Lung microvascular endothelial cell (primary cell): ENCODE measurements around the gene HELZ. TPM values are rescaled to one million over a fixed set of nuclear protein-coding genes. Genes with fewer than 3 reads are reported as not detected.
"Not testable (repeated sequence)": the region's sequence is repeated elsewhere in the genome, so short reads cannot be mapped to it uniquely, and the experiment has no call there.

ENCODE experiments used
- DNase-seq, 2 donors: peaks; one replicate each; pipeline versions ENCODE4 v3.0.0 to v3.0.0-alpha.2; 2010; ENCODE audit warnings: low read depth in 2 of 2
- total RNA-seq: library from RNA; depleted of rRNA; stranded (reverse); fragments of >200 nt; gene quantifications from 2 replicates; pipeline ENCODE4 v1.2.1, GENCODE V29; 2014

Gene HELZ
- total RNA-seq, 1 donor from 2014 or later, result 32.1 TPM

DNA sequence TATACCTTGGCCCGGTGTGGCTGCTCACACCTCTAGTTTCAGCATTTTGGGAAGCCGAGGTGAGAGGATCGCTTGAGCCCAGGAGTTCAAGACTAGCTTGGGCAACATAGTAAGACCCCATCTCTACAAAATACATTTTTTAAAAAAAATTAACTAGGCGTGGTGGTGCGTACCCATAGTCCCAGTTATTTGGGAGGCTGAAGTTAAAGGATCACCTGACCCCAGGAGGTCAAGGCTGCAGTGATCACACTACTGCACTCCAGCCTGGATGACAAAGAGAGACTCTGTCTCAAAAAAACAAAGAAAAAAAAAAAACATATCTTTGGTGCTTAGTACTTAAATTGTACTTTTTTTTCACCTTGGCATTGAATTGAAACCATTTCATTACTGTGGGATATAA, 101.7 kb downstream of the HELZ start:
- DNase-seq, result no peak

DNA sequence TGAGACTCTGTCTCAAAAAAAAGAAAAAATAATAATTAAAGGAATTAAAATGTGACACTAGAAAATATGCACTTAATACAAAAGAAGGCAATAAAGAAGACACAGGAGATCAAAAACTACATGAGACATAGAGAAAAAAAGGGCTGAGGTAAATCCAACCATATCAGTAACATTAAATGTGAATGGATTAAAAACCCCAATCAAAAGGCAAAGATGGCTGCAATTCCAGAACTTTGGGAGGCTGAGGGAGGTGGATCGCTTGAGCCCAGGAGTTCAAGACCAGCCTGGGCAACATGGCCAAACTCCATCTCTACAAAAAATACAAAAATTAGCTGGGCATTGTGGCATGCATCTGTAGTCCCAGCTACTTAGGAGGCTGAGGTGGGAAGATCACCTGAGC, 103.0 kb downstream of the HELZ start:
- DNase-seq, result not testable (repeated sequence)

DNA sequence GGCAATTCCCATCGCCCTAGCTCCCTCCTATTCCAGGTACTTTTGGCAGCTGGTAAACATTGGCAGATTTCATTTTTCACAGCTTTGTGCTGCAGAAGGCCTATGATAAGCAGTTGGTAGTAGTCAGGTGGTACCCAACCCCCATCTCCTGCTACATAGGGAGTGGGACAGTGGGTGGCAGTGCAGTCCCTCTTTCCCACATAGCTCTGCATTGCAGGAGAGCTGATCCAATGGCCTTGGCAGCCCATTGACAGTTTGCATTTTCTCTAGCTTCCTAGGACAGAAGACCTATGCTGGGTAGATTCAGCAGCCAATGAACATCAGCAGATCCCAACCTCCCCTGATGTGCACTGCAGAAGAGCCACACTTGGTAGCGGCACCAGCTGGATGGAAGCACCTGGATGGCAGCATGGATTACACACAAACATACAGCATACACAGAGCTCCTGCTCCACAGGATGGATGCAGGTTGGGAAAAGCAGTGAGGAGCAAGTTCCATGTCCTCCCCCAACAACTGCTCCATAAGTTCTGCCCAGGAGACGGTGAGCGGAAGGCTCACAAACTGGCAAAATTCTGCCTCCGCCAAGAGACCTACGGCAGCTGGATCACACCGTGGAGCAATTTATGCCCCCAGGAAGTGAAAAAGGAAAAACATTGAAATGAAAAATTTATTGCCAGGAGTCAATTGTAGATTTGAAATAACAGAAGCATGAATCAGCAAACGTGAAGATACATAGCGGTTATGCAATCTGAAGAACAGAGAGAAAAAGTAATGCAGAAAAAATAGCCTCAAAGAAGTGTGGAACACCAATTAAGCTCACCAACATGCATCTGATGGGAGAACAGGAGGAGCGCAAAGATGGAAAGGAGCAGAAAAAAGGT, 105.0 kb downstream of the HELZ start:
- DNase-seq, result peak; percentile 11 to 12

- DNase-seq, result no peak
These were observed 105.7 kb downstream of the HELZ start for GRCh38 chr17:67139289-67139688.

DNA sequence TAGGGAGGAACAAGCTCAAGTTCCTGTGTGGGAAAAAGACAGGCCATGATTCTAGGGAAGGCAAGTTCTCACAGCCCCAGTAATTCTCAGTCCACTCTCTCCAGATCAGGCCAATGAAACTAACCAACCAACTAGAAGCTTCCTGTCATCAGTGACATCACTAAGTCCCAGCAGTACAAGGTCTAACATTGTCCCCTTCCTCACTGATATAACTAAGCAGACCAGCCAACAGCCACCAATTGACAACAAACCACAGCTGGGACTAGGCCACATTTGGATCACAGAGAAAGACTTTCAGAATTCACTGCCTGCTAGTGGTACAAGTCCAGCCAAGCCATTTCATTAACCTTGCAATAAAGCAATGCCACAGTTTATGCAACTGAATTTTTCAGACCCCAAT, 106.6 kb downstream of the HELZ start:
- no peak for DNase-seq

GRCh38 chr17:67137860-67138259, 107.1 kb downstream of the HELZ start:
- DNase-seq, result no peak

- DNase-seq, result no peak
These were observed 108.0 kb downstream of the HELZ start for GRCh38 chr17:67137026-67137370.

DNA sequence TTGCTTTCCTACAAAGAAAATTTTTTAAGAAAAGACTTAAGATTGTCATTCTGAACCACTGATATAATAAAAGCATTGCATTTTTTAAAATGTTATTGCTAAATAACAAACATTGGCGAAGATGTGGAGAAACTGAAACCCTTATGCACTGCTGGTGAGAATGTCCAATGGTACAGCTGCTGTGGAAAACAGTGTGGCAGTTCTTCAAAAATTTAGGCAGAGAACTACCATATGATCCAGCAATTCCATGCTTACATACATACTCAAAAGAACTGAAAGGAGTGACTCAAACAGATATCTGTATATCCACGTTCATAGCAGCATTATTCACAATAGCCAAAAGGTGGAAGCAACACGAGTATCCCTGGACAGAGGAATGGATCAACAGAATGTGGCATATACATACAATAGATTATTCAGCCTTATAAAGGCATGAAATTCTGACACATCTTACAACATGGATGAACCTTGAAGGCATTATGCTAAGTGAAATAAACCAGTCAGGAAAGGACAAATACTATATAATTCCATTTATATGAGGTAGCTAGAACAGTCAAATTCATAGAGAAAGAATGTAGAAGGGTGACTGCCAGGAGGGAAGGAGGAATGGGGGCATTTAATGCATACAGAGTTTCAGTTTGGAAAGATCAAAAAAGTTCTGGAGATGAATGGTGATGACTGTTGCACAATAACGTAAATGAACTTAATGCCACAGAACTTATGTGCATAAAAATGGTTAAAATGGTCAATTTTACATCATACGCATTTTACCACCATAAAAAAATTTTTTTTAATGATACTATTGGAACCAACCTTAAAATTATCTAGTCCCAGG, 108.6 kb downstream of the HELZ start:
- DNase-seq, result no peak

DNA sequence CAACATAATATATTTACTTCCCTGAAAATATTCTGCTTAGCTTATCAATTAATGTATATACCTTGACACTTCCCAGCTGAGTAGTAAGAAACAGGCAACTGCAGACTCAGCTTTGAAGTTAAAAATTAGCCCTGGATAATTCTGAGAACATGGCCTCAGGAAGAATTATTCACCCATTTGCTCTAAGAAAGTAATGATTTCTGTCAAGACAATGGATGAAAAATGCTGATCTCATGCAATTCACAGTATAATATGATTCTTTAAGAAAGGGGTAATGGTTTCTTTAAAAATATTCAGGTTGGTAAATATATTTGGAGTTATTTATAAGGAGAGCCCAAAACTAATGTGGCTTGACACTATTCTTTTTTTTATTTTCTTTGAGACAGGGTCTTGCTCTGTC, 111.8 kb downstream of the HELZ start:
- no peak for DNase-seq

DNA sequence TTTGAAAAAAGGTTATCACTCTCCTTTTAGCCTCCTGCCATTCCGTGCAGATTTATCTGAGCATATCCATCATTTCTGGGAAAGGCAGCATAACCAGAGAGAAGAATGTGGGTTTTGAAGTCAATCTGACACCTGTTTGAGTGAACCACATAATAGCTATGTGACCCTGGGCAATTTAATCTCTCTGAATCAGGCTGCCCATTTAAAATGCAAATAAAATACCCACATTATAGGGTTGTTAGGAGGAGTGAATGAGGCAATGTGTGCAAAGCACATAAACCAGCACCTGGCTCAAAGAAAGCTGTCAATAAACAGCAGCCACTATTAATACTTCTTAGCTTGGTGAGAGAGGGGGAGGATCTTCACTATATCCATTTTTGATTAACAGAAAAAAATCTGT, 112.6 kb downstream of the HELZ start:
- no peak for DNase-seq

DNA sequence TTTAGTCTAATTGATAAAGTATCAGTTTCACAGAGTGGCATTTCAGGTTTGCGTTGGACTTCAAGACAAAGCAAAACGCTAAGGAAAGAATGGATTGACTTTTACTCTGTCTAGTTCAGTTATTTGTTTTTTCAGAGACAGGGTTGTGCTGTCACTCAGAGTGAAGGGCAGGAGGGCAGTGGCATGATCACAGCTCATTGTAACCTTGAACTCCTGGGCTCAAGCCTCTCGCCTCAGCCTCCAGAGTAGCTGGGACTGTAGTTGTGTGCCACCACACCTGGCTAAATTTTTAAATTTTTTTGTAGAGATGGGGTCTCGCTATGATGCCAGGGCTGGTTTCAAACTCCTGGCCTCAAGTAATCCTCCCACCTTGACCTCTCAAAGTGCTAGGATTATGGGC, 114.2 kb downstream of the HELZ start:
- no peak for DNase-seq

- no peak for DNase-seq
These were observed 115.7 kb downstream of the HELZ start for GRCh38 chr17:67129283-67129682.

- DNase-seq, result no peak
These were observed 116.3 kb downstream of the HELZ start for GRCh38 chr17:67128700-67129099.

GRCh38 chr17:67127925-67128324, 117.1 kb downstream of the HELZ start:
- no peak for DNase-seq

DNA sequence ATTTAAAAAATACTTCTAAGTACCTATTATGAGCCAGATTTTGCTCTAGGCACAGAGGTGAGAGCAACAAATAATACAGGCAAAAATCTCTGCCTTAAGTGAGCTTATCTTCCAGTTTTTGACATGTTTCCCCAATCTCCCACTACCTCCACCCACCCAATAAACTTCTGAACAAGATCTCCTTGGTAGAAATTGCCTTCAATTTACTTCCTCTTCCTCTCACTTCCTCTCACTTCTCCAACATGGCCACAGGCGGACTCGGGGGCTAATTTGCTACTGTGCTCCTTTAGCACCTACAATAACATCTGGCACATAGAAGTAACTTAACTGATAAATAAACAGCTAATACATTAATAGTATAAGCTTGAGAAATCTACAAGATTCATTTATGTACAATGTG, 118.0 kb downstream of the HELZ start:
- no peak for DNase-seq

- DNase-seq, result not testable (repeated sequence)
These were observed 118.5 kb downstream of the HELZ start for GRCh38 chr17:67126543-67126942.

DNA sequence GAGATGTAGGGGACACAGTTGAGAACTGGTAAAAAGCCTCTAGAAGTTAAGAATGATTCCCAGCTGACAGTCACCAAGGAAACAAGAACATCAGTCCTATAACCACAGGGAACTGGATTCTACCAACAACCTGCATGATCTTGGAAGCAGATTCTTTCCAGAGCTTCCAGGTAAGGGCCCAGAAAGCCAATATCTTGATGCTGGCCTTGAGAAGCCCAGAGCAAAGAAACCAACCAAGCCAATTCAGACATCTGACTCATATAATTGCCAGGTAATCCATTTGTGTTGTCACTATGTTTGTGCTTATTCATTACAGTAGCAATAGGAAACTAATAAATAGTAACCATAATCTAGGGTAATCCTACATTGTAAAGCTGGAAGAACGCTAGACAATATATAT, 119.1 kb downstream of the HELZ start:
- DNase-seq, result no peak

DNA sequence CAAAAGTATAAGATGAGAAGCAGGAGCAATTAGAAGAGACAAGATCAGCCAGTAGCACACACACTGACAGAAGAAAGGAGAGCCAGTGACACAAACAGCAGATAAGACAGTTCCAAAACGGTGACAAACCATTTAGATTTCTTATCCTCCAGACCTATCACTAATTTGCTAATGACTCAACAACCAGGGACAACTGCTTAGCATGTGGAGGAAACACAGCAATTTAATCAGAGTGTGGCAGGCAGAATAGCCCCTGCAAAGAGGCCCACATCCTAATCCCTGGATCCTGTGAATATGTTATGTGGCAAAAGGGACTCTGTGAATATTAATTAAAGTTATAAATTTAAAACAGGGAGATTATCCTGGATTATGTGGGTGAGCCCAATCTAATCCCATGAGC, 119.6 kb downstream of the HELZ start:
- DNase-seq, result no peak

- no peak for DNase-seq
These were observed 120.4 kb downstream of the HELZ start for GRCh38 chr17:67124450-67125148.

GRCh38 chr17:67123699-67124098, 121.3 kb downstream of the HELZ start:
- no peak for DNase-seq

DNA sequence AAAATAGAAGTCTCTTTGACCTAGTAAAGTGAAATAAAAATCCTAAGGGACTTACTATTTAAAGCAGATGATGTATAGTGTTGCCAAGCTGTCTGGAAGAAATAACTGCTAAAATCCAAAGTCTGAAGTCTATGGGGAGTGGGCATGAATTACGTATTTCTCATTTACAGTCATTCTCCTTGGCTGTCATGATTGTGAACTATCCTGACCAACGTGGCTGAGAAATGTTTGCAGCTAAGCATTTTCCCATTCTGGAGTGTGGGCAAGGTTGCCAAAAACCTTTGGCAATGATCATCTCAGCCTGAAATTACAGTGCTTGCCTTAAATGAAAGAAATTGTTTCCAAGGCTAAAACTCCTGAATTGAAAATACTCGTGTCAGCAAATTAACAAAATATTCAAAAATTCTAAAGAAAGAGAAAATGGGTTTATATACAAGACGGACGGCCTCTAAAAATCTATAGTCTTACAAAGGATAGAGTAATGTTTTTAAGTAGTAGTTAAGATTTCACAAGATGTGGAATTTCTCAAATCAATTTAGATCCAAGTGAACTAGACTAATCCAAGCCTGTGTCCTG, 123.6 kb downstream of the HELZ start:
- DNase-seq, result no peak

DNA sequence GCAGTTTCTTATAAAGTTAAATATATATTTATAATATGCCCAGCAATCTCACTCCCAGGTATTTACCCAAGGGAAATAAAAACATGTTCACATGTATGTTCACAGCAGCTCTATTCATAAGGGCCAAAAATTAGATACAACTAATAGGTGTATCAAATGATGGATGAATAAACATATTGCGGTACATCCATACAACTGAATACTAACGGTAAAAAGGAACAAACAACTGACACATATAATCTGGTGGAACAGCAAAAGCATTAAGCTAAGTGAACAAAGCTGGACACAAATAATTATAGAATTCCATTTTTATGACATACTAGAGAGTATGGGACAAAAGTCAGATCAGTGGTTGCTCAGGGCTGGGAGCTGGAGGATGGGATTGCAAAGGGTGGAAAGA, 125.9 kb downstream of the HELZ start:
- DNase-seq, result no peak
